GM19025 (cell line): ENCODE results near the gene FOLR2.

ENCODE experiments used
- ATAC-seq: cut with Tn5 transposase; IDR thresholded peaks from one replicate; pipeline ENCODE4 v1.9.1; 2021; ENCODE audit warnings: mild to moderate bottlenecking, low read depth, moderate library complexity; ENCODE audit not compliant: unreplicated experiment

Gene FOLR2

GRCh38 chr11:72239849-72240460 lies 23.4 kb downstream of the FOLR2 start:
- ATAC-seq, result no peak

- ATAC-seq, result no peak
These were observed 24.1 kb downstream of the FOLR2 start for GRCh38 chr11:72240461-72241290.

GRCh38 chr11:72241291-72241781 lies 24.7 kb downstream of the FOLR2 start:
- ATAC-seq, result no peak

GRCh38 chr11:72242141-72242540 lies 25.5 kb downstream of the FOLR2 start:
- no peak for ATAC-seq

GRCh38 chr11:72243173-72244059 lies 26.8 kb downstream of the FOLR2 start:
- no peak for ATAC-seq

GRCh38 chr11:72244060-72244360 lies 27.4 kb downstream of the FOLR2 start, which contains the start of gene PHOX2A:
Gene PHOX2A (minus strand): TSS chr11:72244176. CDS start chr11:72244004, 172 bp downstream.
- ATAC-seq, result no peak

GRCh38 chr11:72244361-72245262 lies 28.0 kb downstream of the FOLR2 start:
- ATAC-seq, result no peak

GRCh38 chr11:72245263-72245816 lies 28.7 kb downstream of the FOLR2 start:
- ATAC-seq, result no peak

- ATAC-seq, result no peak
These were observed 31.0 kb downstream of the FOLR2 start for GRCh38 chr11:72247584-72247983.

GRCh38 chr11:72249961-72250360 lies 33.4 kb downstream of the FOLR2 start:
- ATAC-seq, result no peak

GRCh38 chr11:72250661-72251464 lies 34.3 kb downstream of the FOLR2 start:
- no peak for ATAC-seq

- no peak for ATAC-seq
These were observed 35.0 kb downstream of the FOLR2 start for GRCh38 chr11:72251614-72252013.

- no peak for ATAC-seq
These were observed 36.8 kb downstream of the FOLR2 start for GRCh38 chr11:72253392-72253791.

GRCh38 chr11:72254299-72254993 lies 37.9 kb downstream of the FOLR2 start:
- no peak for ATAC-seq

- no peak for ATAC-seq
These were observed 41.0 kb downstream of the FOLR2 start for GRCh38 chr11:72257570-72257969.

- no peak for ATAC-seq
These were observed 42.9 kb downstream of the FOLR2 start for GRCh38 chr11:72259490-72259889.

GRCh38 chr11:72260574-72260973 lies 44.0 kb downstream of the FOLR2 start:
- ATAC-seq, result no peak

- ATAC-seq, result no peak
These were observed 46.8 kb downstream of the FOLR2 start for GRCh38 chr11:72263361-72263760.
